ENCODE measurements around the gene DDTL. TPM values are rescaled to one million over a fixed set of nuclear protein-coding genes. Genes with fewer than 3 reads are reported as not detected.
"Not testable (repeated sequence)": the region's sequence is repeated elsewhere in the genome, so short reads cannot be mapped to it uniquely, and the experiment has no call there.

Gene DDTL
- 0.11 and 1.1 TPM in 2 replicates for total RNA-seq (2014; rRNA removed; shearing (Covaris generic))

DNA sequence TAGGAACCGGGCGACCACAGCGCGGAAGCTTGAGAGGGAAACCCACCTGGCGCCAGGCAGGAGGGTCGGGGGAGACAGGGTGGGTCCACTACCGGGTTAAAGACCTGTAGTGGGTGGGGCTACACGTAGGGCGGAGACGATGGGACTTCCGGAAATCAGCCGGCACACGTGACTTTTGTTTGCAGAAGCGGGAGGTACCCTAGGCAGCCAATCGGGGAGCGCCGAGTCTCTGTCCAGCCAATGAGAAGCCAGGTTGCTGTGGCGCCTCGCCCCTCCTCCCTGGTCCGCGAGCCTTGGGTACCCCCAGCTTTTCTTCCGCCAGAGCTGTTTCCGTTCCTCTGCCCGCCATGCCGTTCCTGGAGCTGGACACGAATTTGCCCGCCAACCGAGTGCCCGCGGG lies at the start of gene DDTL:
Gene DDTL (plus strand): TSS at position 321 of the 400 bp plus-strand sequence. CDS start 27 bp downstream, at position 348.
- not testable (repeated sequence) for DNase-seq (ENCODE audit: low read depth)

DNA sequence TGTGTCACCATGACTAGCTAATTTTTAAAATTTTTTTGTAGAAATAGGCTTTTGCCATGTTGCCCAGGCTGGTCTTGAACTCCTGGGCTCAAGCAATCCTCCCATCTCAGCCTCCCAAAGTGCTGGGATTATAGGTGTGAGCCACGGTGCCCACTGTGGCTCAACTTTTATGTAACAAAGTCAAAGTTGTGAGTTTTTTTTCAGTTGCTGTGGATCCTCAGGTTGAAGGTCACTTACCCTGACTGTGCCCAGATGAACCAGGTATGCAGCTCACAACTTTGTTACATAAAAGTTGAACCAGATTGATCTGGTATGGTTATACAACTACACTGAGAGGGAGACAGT lies 46.4 kb upstream of the DDTL start:
- not testable (repeated sequence) for DNase-seq (ENCODE audit: low read depth)

DNA sequence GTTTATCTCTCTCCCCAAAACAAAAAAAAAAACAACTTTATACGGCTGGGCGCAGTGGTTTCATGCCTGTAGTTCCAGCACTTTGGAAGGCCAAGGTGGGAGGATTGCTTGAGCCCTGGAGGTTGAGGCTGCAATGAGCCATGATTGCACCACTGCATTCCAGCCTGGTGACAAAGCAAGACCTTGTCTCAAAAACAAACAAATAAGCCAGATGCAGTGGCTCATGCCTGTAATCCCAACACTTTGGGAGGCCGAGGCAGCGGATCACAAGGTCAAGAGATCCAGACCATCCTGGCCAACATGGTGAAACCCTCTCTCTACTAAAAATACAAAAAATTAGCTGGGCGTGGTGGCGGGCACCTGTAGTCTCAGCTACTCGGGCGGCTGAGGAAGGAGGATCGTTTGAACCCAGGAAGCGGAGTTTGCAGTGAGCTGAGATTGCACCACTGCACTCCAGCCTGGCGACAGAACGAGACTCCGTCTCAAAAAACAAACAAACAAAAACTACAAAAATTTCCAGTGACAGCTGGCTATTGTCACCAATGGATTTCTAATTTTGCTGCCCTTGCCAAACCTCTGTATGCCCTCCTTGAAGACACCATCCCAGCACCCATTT lies 45.0 kb upstream of the DDTL start:
- peak; percentile 39 for DNase-seq (ENCODE audit: low read depth)

DNA sequence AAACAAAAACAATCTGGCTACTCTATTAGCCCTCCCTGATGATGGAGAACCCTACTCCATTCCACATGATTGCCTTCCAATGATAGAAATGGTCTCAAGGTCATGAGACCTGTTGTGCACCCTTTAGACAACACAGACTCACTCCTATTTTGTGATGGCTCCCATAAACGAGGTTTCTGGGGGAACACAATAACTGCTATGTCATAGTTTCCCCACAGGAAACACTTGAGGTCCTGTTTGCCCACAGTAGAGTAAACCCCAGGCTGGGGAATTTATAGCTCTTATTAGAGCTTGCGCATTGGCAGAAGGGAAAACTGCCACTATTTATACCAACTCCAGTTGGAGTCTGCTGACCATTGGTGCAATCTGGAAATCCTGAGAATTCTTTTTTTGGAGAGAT lies 43.8 kb upstream of the DDTL start:
- DNase-seq (ENCODE audit: low read depth) = no peak

DNA sequence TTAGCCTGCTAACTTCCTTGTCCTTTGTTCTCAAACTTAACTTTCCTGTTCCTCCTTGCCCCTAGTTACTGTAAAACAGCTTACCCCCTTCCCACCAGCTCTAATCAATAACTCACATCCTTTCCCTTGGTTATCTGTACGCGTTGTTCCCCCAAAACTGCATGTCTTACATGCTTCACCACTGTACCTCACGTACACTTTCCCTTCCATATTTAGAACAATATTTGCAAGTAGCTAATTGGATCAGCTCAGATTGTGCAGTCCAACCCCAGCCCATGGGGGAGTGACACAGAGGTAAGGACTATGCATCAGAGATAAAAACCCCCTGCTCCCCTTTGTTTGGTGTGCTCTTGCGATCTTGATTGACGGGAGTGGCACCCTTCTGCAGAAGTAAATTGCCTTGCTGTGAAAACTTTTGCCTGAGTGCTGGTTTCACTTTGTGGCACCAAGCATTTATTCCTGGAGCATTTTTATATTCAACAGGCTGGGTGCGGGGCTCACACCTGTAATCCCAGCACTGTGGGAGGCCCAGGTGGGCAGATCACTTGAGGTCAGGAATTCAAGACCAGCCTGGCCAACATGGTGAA lies 41.6 kb upstream of the DDTL start:
- no peak for DNase-seq (ENCODE audit: low read depth)

DNA sequence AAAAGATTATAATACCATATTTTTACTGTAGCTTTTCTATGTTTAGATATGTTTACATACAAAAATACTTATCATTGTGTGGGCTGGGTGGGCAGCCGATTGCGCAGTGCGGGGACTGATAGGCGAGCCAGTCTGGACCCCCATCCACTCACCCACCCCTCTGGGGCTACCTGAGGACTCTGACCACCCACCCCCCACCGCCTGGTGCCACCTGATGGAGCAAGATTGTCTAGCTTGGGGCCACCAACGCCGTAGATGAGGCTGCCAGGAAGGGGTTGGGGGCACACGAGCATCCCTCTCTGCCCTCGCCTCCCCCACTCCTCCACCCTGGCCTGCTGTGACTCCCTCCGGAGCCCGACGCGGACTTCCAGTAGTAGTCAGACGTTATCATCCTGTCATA lies 40.1 kb upstream of the DDTL start:
- no peak for DNase-seq (ENCODE audit: low read depth)

DNA sequence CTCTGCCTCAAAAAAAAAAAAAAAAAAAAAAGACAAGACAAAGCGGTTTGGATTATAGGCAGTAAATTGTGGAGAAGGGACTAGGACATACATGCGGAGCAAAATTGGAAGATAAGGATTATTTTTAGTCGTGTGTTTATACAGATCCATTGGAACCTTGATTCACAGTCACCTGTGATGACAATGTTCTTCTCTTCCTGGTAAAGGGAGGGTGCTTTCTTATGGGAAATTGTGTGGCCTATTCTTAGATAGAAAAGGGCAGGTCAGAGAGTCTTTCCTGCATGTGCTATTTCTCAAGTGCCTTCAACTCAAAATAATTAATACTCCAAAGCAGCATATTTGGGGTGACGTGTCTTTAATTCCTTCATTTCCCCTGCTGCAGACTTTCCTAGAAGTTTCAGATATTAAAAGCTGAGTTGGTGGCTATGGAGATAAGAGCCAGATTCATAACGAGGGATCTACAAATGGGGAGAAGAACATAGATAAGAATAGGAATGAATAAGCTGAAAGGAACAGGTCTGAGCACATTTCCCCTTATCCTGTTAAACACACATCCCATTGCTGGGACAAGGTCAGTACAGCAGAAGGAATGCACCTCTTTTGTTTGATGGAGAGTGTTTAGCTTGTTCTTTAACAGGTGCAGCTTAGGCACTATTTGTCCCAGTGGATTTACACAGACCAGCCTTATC lies 28.2 kb upstream of the DDTL start:
- DNase-seq (ENCODE audit: low read depth) = no peak

DNA sequence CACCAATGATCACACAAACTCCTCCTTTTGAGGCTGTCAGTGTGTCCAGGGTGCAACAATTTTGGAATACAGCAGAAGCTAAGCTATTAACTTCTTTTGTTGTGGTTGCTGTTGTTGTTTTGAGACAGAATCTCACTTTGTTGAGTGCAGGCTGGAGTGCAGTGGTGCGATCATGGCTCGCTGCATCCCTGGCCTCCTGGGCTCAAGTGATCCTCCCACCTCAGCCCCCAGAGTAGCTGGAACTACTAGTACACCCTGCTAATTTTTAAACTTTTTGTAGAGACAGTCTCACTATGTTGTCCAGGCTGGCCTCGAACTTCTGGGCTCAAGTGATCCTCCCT lies 27.7 kb upstream of the DDTL start:
- no peak for DNase-seq (ENCODE audit: low read depth)

DNA sequence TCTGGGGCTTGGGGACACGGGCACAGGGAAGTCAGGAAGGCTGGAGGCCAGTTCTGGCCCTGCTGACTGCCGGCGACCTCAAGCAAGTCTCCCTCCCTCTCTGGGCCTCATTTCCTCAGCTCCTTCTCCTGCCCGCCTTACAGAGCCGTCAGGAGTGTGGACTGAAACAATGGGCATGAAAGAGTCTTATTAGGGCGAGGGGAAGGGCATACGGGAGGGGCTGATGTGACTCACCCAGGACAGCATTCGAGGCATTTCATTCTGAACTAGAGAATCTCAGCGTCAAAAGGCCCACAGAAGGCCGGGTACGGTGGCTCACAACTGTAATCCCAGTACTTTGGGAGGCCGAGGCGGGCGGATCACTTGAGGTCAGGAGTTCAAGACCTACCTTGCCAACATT lies 26.5 kb upstream of the DDTL start:
- not testable (repeated sequence) for DNase-seq (ENCODE audit: low read depth)

DNA sequence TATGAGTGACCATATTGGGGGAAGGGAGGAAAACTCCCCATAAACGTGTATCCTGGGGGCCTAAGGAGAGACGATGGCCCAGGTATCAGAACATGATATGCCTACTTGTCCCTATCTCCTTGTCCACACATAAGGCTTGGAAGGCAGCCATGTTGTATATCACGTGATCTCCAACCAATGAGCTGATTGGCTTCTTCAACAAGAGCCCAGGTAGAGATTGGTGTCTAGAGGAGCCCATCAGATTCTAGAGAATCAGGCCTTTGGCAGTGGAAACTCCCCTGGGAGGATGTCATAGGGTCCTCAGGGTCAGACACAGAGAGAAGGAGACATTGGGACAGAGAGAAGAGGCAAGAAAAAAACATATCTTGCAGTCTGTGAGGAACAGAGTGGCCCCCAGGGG lies 19.3 kb upstream of the DDTL start:
- DNase-seq (ENCODE audit: low read depth) = not testable (repeated sequence)

DNA sequence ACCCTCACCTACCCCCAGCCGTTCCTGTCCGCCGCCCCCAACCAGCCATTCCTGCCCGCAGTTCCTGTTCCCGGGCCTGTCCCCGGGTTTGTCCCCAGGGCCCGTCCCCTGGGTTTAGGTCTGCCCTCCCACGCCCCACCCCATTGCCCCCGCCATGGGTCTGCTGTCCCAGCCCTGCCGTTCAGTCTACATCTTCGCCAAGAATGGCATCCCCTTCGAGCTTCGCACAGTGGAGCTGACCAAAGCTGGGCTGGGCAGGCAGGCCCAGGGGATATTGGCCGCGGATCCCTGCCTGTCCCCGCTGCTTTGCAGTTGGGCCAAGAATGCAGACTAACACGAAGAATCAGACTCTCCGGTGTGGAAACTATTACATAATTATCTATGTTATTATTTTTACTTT lies 16.9 kb upstream of the DDTL start:
- not testable (repeated sequence) for DNase-seq (ENCODE audit: low read depth)

DNA sequence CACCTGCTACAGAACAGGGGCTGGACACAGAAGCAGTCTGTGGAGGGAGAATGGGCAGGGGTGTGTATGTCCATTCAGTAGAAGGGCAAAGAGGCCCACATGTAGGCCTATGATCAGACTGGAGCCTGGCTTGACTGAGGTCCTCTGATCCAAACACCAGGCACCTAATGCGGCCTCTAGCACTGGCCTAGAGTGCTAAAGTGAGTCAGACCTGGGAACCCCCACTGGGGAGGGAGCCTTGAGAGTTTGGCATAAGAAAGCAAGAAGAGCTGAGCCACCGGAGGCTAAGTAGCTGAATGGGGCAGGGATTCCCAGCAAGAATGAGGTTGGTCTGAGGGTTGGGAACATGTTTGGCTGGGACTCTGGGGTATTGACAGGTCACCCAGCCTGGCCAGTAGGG lies 15.3 kb upstream of the DDTL start:
- peak; percentile 34 for DNase-seq (ENCODE audit: low read depth)

DNA sequence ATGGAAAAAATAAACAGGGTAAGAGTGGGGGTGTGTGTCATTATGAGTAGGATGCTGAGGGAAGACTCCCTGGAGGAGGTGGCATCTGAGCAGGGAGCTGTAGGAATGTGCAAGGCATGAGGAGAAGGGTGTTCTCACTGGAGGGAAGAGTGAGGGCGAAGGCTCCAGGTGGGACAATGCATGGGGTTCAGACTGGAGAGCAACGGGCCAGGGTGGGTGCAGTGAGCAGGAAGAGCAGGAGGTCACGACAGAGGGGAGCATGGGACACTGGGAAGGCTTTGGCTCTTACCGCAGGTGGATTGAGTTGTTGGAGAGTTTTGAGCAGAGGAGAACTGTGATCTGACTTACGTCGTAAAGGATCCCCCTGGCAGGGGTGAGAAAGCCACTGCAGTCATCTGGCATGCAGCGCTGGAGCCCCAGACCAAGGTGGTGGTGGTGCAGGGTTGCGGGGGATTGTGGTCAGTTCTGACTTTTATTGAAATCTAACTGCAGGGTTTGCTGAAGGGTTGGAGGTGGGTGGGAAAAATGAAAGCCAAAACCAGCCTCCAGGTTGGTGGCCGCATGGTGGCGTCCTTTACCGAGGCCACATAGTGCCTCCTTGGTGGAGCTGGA lies 13.8 kb upstream of the DDTL start:
- DNase-seq (ENCODE audit: low read depth) = not testable (repeated sequence)

DNA sequence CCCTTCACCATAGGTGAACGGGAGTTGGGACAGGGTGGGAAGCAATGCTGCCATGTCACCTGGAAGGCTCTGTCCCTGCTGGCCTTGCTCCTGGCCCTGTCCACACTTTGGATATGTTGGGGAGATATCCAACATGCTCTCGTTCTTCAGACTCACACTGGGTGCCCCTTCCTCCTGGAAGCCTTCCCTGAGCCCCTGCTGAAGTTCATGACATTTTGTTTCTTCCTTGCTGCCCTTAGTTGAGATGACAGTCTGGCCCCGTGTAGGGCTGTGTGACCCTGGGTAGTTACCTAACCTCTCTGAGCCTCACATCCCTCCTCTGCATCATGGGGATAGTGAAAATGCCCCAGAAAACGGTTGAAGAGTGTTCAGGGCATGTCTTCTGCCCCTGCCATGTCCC lies 13.2 kb upstream of the DDTL start:
- DNase-seq (ENCODE audit: low read depth) = not testable (repeated sequence)

DNA sequence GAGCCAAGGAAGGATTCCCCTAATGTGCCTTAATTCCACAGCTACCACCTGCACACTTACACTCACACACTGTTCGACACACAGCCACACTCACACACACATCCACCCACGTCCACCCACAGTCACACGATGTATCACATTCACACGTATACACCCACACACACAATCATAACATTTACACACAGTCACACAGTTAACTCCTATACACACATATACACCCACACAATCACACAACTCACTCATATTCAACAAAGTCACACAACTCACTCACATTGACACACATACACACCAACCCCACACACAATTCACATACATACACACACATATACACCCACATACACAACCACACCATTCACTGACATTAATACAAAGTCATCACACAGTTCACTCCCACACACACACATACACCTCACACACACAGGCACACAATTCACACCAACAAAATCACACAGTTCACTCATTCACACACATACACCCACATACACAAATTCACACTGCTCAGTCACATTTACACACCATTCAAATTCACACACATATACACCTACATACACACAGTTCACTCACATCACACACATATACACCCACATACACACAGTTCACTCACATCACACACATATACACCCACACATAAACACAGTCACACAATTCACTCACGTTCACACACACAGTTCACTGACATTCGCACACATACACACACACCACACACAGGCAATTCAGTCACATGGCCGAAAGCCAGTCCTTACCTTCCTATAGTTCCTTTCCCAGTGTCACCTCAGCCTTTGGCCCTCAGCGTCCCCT lies 12.3 kb upstream of the DDTL start:
- not testable (repeated sequence) for DNase-seq (ENCODE audit: low read depth)

DNA sequence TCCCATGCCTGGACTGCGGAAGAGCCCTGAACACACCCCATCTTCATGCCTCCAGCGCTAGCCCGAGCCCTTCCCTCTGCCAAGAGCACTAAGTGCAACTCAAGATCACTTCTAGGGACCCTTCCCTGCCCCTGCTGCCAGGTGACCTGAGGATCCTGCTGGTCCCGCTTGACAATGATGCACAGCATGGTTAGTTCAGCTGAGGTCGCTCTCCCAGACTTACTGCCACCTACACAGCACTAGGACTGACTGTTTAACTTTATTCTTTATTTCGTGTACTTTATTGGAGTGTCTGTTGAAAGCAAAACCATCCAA lies 11.7 kb upstream of the DDTL start:
- not testable (repeated sequence) for DNase-seq (ENCODE audit: low read depth)

DNA sequence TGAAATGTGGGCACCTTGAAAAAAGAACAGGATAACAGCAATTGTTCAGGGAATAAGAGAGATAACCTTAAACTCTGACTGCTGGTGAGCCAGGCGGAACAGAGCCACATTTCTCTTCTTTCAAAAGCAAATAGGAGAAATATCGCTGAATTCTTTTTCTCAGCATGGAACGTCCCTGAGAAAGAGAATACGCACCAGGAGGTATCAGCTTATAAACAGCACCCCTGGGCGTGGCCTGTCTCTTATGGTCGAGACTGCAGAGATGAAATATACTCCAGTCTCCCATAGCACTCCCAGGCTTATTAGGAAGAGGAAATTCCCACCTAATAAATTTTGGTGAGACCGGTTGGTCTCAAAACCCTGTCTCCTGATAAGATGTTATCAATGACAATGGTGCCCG lies 10.8 kb upstream of the DDTL start:
- not testable (repeated sequence) for DNase-seq (ENCODE audit: low read depth)

DNA sequence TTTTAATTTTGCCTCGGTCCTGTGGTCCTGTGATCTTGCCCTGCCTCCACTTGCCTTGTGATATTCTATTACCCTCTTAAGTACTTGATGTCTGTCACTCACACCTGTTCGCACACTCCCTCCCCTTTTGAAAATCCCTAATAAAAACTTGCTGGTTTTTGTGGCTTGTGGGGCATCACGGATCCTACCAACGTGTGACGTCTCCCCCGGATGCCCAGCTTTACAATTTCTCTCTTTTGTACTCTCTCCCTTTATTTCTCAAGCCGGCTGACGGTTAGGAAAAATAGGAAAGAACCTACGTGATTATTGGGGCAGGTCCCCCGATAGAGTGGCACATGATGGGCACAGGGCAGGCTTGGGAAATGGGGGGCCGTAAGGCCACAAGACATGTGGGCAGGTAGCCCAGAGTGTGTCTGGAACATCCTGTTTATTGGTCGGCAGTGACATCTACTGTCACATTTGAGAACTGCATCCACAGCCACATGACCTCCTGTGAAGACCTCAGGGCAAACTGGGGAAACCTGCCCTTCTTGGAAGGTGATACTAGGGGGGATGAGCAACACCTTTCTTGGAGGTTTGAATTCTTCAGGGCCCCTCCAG lies 10.3 kb upstream of the DDTL start:
- DNase-seq (ENCODE audit: low read depth) = peak; percentile 69

DNA sequence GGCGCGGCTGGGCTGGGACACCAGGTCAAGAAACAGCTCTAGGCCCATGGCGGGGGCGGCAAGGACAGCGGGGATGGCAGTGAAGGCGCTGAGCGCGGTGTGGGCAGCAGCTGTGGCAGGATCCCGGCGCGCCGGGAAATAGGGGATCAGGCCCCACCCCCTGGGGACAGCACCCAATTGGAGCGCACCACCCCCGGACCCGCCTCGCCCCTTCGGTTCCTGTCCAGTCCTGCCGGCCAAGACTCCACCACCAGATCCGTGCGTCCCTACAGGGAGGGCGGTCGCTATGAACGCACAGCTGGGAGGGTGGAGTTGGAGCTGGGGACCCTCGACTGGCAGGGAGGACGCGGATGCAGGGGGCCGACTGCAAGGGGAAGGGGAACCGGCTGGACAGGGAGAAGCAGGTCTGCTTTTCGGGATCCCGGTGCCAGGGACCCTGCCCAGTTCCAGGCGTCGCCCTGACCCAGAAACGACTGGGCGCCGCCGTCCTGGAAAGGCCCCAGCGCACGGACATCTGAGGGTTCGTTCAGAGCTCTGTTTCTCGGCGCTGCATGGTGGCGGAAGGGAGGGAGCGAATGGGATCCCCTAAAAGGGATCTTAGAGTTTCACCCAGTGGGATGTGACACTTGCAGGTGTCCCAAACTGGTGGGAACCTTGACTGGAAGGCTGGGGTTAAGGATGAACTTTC lies 5.5 kb upstream of the DDTL start, which contains the start of gene GSTT2B:
Gene GSTT2B (minus strand): TSS at position 112 of the 688 bp plus-strand sequence. CDS start 64 bp downstream, at position 48.
- DNase-seq (ENCODE audit: low read depth) = not testable (repeated sequence)

DNA sequence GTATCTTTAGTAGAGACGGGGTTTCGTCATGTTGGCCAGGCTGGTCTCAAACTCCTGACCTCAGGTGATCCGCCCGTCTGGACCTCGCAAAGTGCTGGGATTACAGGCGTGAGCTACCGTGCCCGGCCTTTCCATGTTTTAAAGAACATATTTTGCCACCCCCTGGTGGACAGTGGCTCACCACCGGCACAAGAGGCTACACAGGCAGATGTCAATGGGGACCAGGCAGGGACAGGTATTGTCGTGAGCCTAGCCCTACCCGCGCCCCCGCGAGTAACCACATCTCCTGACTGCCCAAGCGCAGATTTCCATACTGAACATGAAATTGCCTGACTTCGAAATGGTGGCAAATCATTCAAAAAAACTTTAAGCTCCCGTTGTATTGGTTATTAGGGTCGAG lies 594 bp upstream of the DDTL start:
- not testable (repeated sequence) for DNase-seq (ENCODE audit: low read depth)

DNA sequence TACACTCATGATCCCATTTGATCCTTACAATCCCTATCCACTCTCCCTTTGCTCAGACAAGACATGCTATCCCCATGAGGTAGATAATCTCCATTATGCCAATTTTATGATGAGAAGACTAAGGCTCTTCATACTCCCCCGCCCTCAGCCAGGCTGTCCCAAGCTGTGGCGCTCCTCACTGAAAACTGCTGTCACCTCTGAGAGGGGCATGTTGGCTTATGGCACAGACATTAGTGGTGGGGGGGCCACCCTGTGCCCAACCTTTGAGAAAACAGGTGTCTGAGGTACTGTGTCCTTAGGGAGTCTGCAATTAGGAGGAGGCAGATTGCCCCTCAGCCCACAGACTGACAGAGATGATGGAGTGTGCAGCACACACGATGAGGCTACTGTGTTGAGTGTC lies 2.4 kb downstream of the DDTL start:
- DNase-seq (ENCODE audit: low read depth) = no peak

Measured in Daoy (cell line).